ENCODE data around the gene LMAN2.
"Not testable (repeated sequence)": the region's sequence is repeated elsewhere in the genome, so short reads cannot be mapped to it uniquely, and the experiment has no call there.

The LMAN2 gene

DNA sequence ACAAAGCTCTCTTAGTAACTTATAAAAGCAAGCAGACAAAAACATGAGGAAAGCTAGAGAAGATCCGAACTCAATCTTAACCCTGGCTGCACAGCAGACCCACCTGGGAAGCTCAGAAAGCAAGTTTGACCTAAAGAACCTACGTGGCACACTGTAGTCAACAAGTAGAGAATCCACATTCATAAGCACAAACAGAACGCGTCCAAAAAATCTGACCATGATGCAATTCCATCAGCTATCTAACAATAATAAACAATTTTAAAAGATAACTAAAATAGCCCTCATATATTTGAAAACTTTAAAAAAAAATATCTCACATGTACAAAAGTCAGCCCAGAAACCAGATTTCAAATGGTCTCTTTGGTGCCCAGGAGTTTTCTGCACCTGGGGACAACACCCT lies 4.6 kb downstream of the LMAN2 start:
- no peak for DNase-seq (ENCODE audit: low read depth in 3 of 3)

GRCh38 chr5:177344891-177345290 lies 6.6 kb downstream of the LMAN2 start:
- DNase-seq (ENCODE audit: low read depth in 3 of 3), result no peak

GRCh38 chr5:177343777-177344176 lies 7.7 kb downstream of the LMAN2 start:
- no peak for DNase-seq (ENCODE audit: low read depth in 3 of 3)

- DNase-seq (ENCODE audit: low read depth in 3 of 3), result not testable (repeated sequence)
These were observed 8.5 kb downstream of the LMAN2 start for GRCh38 chr5:177343000-177343399.

DNA sequence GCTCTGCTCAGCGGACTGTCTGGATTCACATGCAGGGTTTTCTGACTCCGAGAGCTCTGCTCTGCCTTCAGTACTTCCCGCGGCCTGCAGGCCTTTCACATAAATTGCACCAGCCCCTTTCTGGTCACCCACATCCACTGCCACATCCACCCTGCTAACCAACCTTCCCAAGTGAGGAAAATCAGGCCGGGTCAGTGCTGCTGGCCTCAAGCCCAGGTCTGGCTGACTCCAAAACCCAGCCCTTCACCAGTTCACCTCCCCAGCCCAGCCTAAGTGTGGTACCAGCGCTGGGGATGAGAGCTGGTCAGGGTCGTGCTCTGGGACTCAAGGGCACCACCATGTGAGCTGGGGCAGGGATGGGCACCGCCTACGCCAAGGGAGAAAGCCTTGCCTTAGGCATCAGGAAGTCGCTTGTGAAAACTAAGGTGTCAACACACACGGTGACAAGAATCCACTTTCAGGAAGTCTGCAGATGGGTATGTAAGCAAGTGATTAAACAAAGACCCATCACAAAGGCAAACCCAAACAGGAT lies 12.3 kb downstream of the LMAN2 start:
- DNase-seq (ENCODE audit: low read depth in 3 of 3), result no peak

GRCh38 chr5:177338251-177339106 lies 13.0 kb downstream of the LMAN2 start:
- DNase-seq (ENCODE audit: low read depth in 3 of 3), result no peak

DNA sequence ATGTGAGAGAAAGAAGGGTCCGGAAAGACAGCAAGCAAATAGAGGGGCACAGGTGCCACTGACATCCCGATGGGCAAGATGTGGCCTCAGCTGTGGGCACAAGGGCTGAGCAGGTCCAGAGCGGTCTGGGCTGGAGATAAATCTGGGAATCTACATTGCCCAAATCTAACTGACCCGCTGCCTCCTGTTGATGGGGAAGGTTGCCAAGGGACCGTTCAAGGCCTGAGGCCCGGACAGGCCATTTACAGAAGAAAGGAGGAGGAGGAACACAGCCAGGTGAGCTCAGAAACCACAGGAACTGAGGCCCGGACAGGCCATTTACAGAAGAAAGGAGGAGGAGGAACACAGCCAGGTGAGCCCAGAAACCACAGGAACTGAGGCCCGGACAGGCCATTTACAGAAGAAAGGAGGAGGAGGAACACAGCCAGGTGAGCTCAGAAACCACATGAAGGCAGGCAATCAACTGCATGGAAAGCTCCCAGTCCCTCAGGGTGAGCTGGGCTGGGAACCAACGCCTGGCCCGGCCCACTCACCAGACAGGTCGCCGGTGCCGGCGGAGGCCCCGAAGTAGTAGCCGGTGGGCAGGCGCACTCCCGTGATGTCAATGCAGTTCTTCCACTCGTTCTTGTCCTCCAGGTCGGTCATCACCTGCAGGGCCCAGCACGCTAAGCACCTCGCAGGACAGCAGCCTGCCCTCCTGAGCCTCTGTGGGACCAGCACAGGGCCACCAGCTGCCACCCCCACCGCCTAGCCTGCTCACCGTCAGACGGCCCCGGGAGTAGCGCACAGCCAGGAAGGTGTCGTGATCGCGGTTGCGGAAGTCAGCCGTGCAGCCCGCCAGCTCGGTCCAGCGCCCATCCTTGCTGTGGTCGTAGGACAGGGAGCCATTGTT lies 14.6 kb downstream of the LMAN2 start:
- no peak for DNase-seq (ENCODE audit: low read depth in 3 of 3)

- no peak for DNase-seq (ENCODE audit: low read depth in 3 of 3)
These were observed 15.4 kb downstream of the LMAN2 start for GRCh38 chr5:177336112-177336511.

DNA sequence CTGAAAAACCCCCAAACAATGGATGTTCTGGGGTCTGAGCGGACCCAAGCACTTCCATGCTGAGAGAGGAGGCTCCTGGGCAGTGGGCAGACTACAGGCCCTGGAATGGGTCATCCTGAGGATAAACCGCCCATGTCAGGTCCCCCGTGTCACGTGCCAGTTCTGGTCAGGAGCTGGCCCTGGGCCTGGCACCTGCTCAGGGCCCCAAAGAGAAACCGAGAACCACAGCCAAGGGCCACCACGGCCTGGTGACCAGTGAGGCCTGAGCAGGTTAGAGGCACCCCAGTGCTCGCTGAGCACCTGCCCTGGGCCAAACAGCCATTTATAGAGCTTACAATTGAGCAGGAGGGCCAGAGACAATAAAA lies 15.8 kb downstream of the LMAN2 start:
- DNase-seq (ENCODE audit: low read depth in 3 of 3), result no peak

DNA sequence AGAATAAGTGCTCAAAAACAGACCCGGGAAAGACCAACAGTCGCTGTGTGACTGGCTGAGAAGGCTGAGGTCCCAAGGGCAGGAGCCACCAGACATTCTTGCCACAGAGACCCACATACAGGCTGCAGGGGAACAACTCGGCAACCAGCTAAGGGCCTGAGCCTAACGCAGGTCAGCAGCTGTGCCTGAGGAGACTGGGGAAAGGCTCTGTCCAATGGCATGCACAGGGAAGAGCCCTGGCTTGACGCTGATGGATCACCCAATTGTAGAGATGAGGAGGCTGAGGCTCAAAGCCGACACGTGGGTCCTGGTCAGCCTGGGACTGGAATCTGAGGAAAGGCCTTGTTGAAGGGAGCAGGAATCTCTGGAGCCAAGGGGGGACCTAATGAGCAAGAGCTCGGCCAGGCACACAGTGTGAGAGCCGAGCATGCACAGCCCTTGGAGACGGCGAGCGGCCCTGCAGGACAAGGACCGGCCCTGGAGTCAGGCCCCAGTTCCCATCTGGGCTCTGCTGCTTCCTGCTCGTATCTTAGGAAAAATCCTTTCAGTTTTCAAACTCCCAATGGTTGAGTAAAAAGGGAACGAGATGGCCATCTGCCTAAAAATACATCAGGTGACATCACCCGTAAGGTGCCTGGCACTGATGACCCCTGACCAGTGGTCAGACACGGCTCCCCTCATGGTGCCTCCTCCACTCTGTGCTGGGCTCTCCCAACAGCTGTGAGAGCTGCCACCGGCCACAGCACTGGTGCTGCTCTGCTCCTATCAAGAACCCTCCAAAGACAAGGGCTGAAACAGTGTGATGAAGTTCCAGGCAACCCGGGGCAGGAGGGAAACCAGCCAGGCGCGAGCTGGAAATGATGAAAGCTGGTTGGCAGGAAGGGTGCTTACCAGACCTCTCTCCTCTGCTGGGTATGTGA lies 16.4 kb downstream of the LMAN2 start:
- DNase-seq (ENCODE audit: low read depth in 3 of 3), result no peak

DNA sequence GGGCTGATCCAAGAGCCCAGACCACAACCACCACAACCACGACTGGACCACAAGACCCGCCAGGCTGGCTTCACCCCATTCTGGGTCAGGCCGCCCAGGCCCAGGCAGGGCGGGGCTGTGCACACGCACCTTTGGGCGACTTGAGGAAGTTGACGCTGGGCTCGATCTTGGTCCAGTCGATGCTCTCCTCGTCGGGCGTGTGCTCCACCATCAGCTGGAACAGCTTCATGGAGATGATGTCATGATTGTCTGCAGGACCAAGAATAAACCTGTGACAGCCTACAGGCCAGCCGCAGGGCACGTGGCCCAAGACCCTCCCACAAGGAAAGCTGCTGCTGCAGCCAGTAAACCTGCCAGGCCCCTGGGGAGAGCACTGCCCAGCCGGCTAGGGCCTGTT lies 17.3 kb downstream of the LMAN2 start:
- DNase-seq (ENCODE audit: low read depth in 3 of 3), result no peak

- DNase-seq (ENCODE audit: low read depth in 3 of 3), result no peak
These were observed 17.9 kb downstream of the LMAN2 start for GRCh38 chr5:177333420-177334154.

DNA sequence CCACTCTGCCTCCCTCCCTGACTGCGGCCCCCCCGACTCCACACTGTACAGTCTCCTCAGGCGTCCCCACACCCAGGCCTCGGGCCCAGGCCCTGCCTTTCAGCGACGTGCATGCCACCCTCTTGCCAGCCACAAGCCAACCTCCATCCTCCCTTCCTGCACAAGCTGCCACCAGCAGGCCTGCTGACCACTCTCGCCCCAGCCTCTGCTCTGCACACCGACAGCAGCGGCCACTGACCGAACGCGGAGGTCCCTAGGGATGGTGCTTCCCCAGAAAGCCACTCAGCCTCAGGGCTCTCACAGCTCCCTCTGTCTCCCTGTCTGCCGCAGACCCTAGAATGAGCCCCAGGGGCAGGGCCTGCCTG lies 18.6 kb downstream of the LMAN2 start:
- DNase-seq (ENCODE audit: low read depth in 3 of 3), result no peak

GRCh38 chr5:177332031-177332895 lies 19.2 kb downstream of the LMAN2 start:
- DNase-seq (ENCODE audit: low read depth in 3 of 3), result no peak

GRCh38 chr5:177330991-177331842 lies 20.3 kb downstream of the LMAN2 start:
- no peak for DNase-seq (ENCODE audit: low read depth in 3 of 3)

DNA sequence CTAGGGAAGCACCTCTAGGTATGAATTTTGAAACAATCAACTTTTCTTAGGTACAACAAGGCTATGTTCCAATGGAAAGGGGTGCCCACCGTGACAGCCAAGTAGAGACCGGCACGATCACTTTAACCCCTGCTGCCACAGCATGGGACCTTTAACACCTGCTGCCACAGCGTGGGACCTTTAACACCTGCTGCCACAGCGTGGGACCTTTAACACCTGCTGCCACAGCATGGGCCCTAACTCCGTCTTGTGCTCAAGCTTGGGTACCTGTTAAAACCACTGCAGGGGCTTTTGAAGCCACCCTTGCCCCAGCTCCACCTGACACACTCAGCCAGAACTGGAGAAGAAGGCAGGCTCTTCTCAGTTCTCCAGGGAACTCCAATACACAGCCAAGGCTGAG lies 21.6 kb downstream of the LMAN2 start:
- DNase-seq (ENCODE audit: low read depth in 3 of 3), result no peak

GRCh38 chr5:177328545-177329231 lies 22.8 kb downstream of the LMAN2 start:
- DNase-seq (ENCODE audit: low read depth in 3 of 3), result no peak

All from stimulated activated CD4-positive, alpha-beta T cell treated with anti-CD3 and anti-CD28 coated beads, TNF-alpha, amount 100 ng/mL, for 4 hours (primary cell).